ENCODE data around the gene MDP1. TPM values are rescaled to one million over a fixed set of nuclear protein-coding genes. Genes with fewer than 3 reads are reported as not detected.
"Not testable (repeated sequence)": the region's sequence is repeated elsewhere in the genome, so short reads cannot be mapped to it uniquely, and the experiment has no call there.

MDP1 gene
- total RNA-seq, 1 donor from 2014 or later = 22.6 TPM

GRCh38 chr14:24211311-24211710 is 4.6 kb downstream of the MDP1 start:
- Mint-ChIP-seq H3K36me3 (peaks cover 30% of the 10 kb centered on the region), H3K4me3 (peak overlapping the region; percentile 97), H3K27ac (no peak overlapping the region), H3K27me3 (no peaks in the 10 kb centered on the region), H3K4me1 (ENCODE audit: unreplicated experiment) (peaks cover 26% of the 10 kb centered on the region), H3K9me3 (no peaks in the 10 kb centered on the region)
- DNase-seq (ENCODE audit: extremely low spot score, unreplicated experiment) = no peak
- no peak for TF ChIP-seq CTCF (conservative IDR thresholded peaks at IDR 0.05)

GRCh38 chr14:24207625-24208024 is 8.2 kb downstream of the MDP1 start:
- H3K36me3 Mint-ChIP-seq = peaks cover 44% of the 10 kb centered on the region
- H3K4me3 Mint-ChIP-seq = no peak overlapping the region
- no peaks in the 10 kb centered on the region for H3K9me3 Mint-ChIP-seq
- DNase-seq (ENCODE audit: extremely low spot score, unreplicated experiment) = no peak
- H3K4me1 Mint-ChIP-seq (ENCODE audit: unreplicated experiment) = peaks cover 5% of the 10 kb centered on the region
- H3K27me3 Mint-ChIP-seq = no peaks in the 10 kb centered on the region
- TF ChIP-seq CTCF (conservative IDR thresholded peaks at IDR 0.05) = no peak
- no peak overlapping the region for H3K27ac Mint-ChIP-seq

DNA sequence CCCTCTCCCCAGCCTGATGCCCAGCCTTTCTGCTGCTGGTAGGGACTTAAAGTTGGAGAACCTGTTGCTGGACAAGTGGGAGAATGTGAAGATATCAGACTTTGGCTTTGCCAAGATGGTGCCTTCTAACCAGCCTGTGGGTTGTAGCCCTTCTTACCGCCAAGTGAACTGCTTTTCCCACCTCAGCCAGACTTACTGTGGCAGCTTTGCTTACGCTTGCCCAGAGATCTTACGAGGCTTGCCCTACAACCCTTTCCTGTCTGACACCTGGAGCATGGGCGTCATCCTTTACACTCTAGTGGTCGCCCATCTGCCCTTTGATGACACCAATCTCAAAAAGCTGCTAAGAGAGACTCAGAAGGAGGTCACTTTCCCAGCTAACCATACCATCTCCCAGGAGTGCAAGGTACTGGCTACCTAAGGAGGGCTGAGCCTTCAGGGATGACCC is 8.7 kb downstream of the MDP1 start:
- H3K9me3 Mint-ChIP-seq = no peaks in the 10 kb centered on the region
- no peaks in the 10 kb centered on the region for H3K27me3 Mint-ChIP-seq
- no peak overlapping the region for H3K27ac Mint-ChIP-seq
- H3K4me1 Mint-ChIP-seq (ENCODE audit: unreplicated experiment) = peaks cover 5% of the 10 kb centered on the region
- peaks cover 49% of the 10 kb centered on the region for H3K36me3 Mint-ChIP-seq
- TF ChIP-seq CTCF (conservative IDR thresholded peaks at IDR 0.05) = no peak
- no peak for DNase-seq (ENCODE audit: extremely low spot score, unreplicated experiment)
- no peak overlapping the region for H3K4me3 Mint-ChIP-seq

GRCh38 chr14:24206260-24207103 is 9.4 kb downstream of the MDP1 start:
- DNase-seq (ENCODE audit: extremely low spot score, unreplicated experiment) = no peak
- H3K4me3 Mint-ChIP-seq = no peak overlapping the region
- peaks cover 54% of the 10 kb centered on the region for H3K36me3 Mint-ChIP-seq
- no peak for TF ChIP-seq CTCF (conservative IDR thresholded peaks at IDR 0.05)
- no peak overlapping the region for H3K27ac Mint-ChIP-seq
- H3K9me3 Mint-ChIP-seq = no peaks in the 10 kb centered on the region
- peaks cover 2% of the 10 kb centered on the region for H3K4me1 Mint-ChIP-seq (ENCODE audit: unreplicated experiment)
- no peaks in the 10 kb centered on the region for H3K27me3 Mint-ChIP-seq

GRCh38 chr14:24204163-24205146 is 11.4 kb downstream of the MDP1 start:
- Mint-ChIP-seq H3K4me3 (no peak overlapping the region), H3K4me1 (ENCODE audit: unreplicated experiment) (no peaks in the 10 kb centered on the region), H3K27me3 (no peaks in the 10 kb centered on the region), H3K36me3 (peaks cover 50% of the 10 kb centered on the region), H3K27ac (no peak overlapping the region), H3K9me3 (no peaks in the 10 kb centered on the region)
- DNase-seq (ENCODE audit: extremely low spot score, unreplicated experiment) = no peak
- TF ChIP-seq CTCF (conservative IDR thresholded peaks at IDR 0.05) = no peak

DNA sequence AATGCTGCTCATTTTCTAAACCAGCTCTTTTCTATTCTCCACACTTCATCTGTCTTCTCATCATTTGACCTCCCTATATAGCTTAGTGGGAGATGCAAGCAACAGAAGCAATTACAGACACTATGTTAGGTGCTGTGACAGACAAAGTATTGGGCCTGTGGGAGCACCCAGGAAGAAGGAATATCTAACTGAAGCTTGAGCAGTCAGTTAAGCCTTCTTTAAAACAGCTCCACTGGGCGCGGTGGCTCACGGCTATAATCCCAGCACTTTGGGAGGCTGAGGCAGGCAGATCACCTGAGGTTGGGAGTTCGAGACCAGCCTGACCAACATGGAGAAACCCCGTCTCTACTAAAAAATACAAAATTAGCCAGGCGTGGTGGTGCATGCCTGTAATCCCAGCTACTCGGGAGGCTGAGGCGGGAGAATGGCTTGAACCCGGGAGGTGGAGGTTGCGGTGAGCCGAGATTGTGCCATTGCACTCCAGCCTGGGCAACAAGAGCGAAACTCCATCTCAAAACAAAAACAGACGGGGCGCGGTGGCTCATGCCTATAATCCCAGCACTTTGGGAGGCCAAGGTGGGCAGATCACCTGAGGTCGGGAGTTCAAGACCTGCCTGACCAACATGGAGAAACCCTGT is 12.5 kb downstream of the MDP1 start:
- H3K36me3 Mint-ChIP-seq = peaks cover 60% of the 10 kb centered on the region
- not testable (repeated sequence) for H3K9me3 Mint-ChIP-seq; H3K27ac Mint-ChIP-seq; H3K4me1 Mint-ChIP-seq (ENCODE audit: unreplicated experiment); H3K27me3 Mint-ChIP-seq; DNase-seq (ENCODE audit: extremely low spot score, unreplicated experiment); H3K4me3 Mint-ChIP-seq

DNA sequence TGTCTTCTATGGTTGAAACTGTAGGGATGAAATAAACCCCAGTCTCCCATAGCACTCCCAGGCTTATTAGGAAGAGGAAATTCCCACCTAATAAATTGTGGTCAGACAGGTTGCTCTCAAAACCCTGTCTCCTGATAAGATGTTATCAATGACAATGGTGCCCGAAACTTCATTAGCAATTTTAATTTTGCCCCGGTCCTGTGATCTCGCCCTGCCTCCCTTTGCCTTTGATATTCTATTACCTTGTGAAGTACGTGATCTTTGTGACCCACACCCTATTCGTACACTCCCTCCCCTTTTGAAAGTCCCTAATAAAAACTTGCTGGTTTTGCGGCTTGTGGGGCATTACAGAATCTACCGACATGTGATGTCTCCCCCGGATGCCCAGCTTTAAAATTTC is 13.3 kb downstream of the MDP1 start:
- not testable (repeated sequence) for H3K4me3 Mint-ChIP-seq; H3K4me1 Mint-ChIP-seq (ENCODE audit: unreplicated experiment); H3K9me3 Mint-ChIP-seq; H3K27me3 Mint-ChIP-seq; H3K27ac Mint-ChIP-seq; DNase-seq (ENCODE audit: extremely low spot score, unreplicated experiment)
- H3K36me3 Mint-ChIP-seq = peaks cover 55% of the 10 kb centered on the region

All from type B pancreatic cell (in vitro differentiated cells).